Thyroid gland (tissue), 4 donors: ENCODE measurements around the gene SLC9A5. TPM values are rescaled to one million over a fixed set of nuclear protein-coding genes. Genes with fewer than 3 reads are reported as not detected.

Experiments used
- DNase-seq, 2 donors: peaks; one replicate each; pipeline ENCODE4 v3.0.0-alpha.2; 2019
- H3K27ac ChIP-seq, 3 donors: fragments of 200-600 bp; sonication (generic); 1 replicate in 2 of 3; 2 replicates in 1 of 3; pipeline ENCODE4 v1.5.1; 2016 to 2019; ENCODE audit warnings: mild to moderate bottlenecking in 1 of 3, moderate library complexity in 1 of 3
- H3K27me3 ChIP-seq: fragments of 200-600 bp; sonication (generic); one replicate; pipeline ENCODE4 v1.5.1; 2019
- H3K36me3 ChIP-seq, 2 donors: fragments of 200-600 bp; sonication (generic); one replicate each; pipeline ENCODE4 v1.5.1; 2016 to 2019
- H3K4me1 ChIP-seq, 2 donors: fragments of 200-600 bp; sonication (generic); one replicate each; pipeline ENCODE4 v1.5.1; 2017 to 2019
- H3K4me3 ChIP-seq, 3 donors: fragments of 200-600 bp; sonication (generic); replicated peaks in 1 of 3; 1 replicate in 2 of 3; 2 replicates in 1 of 3; pipeline ENCODE4 v1.5.1; 2016; ENCODE audit warnings: mild to moderate bottlenecking in 1 of 3
- H3K9me3 ChIP-seq: fragments of 200-600 bp; sonication (generic); one replicate; pipeline ENCODE4 v1.5.1; 2017
- CTCF ChIP-seq, 6 experiments: fragments of 200-600 bp in 3 of 6; fragments of 450-650 bp in 3 of 6; sonication (generic) in 3 of 6; IDR thresholded peaks; one replicate each; pipeline ENCODE4 v1.5.1; 2016 to 2019; ENCODE audit warnings: antibody characterized with exemption in 6 of 6, mild to moderate bottlenecking in 2 of 6, inconsistent platforms in 1 of 6, moderate library complexity in 1 of 6
- POLR2A ChIP-seq, 2 donors: fragments of 450-650 bp; IDR thresholded peaks; one replicate each; pipeline ENCODE4 v1.6.1; 2017; ENCODE audit warnings: antibody characterized with exemption in 2 of 2, mild to moderate bottlenecking in 2 of 2, moderate library complexity in 1 of 2
- WGBS, 2 donors: methylation state at CpG; one replicate each; pipeline ENCODE4 v1.1.5; 2017; 5-methylcytosine and 5-hydroxymethylcytosine counted together
- intact Hi-C: fragments of 100-400 bp; cut with DNase I; formaldehyde crosslinking; loops from one replicate; pipeline ENCODE4 v1.15.1; 2023
- total RNA-seq, 4 donors: library from RNA; depleted of rRNA; stranded (reverse); fragments of >200 nt; gene quantifications; one replicate each; pipeline ENCODE4 v1.2.3, GENCODE V29; 2016

The SLC9A5 gene
- total RNA-seq, 4 donors from 2014 or later: 0.56 to 3.0 (median 1.1) TPM

DNA sequence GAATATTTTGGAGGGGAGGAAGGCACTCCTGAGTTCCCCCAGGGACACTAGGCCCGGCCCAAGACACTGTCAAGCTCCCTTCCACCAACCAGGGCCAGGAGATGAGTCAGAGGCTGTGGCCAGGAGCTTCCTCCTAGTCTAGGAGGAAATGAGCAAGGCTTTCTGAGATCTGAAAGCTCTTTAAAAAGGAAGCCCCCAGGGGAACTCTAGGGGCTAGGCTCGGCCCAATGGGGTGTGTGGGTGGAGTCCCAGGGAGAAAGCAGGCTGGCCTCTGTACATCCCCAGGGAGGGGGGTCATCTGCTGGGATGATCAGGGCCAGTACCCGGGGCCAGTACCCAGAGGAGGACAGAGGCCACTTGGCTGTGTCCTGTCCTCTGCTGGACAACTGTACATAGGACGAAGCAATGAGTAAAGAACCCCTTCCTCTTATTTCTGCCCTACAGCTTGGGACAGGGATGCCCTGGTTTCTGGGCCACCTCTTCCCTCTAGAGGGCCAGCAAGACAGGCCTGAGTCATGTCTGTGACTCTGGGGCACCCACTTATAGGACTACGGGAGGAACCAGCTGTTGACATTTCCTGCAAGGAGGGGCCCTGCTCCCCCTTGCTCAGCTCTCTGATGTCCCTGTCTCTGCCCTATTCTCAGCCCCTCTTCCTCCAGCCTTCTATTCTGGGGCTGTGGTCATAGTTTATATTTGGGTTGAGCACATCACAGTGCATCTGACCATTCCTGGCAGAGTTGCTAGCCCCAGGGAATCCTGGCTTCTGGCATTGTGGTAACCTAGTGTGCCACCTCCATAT is 4.2 kb upstream of the SLC9A5 start:
- peaks cover 57 to 80% of the 10 kb centered on the region in 2 donors for H3K4me1 ChIP-seq
- H3K27ac ChIP-seq: peak overlapping the region; percentile 77 to 91 (median 80)
- peak; percentile 26 to 28 for DNase-seq
- no peaks in the 10 kb centered on the region for H3K36me3 ChIP-seq
- no peak overlapping the region for H3K4me3 ChIP-seq
- TF ChIP-seq POLR2A (IDR thresholded peaks at IDR 0.05): no peak
- TF ChIP-seq CTCF (IDR thresholded peaks at IDR 0.05): no peak
- WGBS, 2 donors: 41 to 47% methylated on average over 3 to 4 of the region's 5 CpGs
- intact Hi-C loops: no loop called here
- no peaks in the 10 kb centered on the region for H3K27me3 ChIP-seq
- H3K9me3 ChIP-seq: no peaks in the 10 kb centered on the region

DNA sequence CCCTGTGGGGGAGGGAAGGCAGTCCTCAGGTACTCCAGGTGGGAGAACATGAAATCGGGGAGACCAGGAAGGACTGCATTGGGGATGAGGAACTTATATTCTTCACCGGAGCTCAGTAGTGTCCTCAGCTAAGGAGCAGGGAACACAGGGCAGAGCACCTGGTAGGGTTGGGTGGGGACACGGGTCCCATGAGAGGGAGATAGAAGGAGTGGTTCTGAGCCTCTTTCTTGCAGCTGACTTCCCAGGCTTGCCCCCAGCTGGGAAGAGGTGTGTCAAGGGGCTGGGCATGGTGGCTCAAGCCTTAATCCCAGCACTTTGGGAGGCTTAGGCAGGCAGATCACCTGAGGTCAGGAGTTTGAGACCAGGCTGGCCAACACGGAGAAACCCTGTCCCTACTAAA is 3.6 kb upstream of the SLC9A5 start:
- no peak for TF ChIP-seq POLR2A (IDR thresholded peaks at IDR 0.05)
- TF ChIP-seq CTCF (IDR thresholded peaks at IDR 0.05): no peak
- Histone ChIP-seq H3K4me3 (no peak overlapping the region), H3K36me3 (no peaks in the 10 kb centered on the region)

DNA sequence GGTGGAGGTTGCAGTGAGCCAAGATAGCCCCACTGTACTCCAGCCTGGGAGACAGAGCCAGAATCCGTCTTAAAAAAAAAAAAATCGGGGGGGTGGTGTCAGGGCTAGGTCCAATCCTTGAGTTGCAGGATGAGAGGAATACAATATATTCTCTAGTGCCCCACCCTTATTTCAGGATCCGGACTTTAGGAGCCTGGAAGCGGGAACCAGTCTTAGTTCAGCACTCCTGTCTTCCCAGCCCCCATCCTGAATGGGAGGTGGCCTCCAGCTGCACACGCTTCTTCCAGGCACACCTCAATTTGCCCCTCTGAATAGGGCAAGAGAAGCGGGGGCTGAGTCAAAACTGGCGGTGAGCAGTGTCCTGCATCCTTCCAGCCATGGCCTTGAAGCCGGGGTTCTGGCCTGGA is 3.1 kb upstream of the SLC9A5 start:
- no peaks in the 10 kb centered on the region for H3K36me3 ChIP-seq
- intact Hi-C loops: no loop called here
- H3K27ac ChIP-seq: peak overlapping the region; percentile 80 to 94 (median 91)
- no peaks in the 10 kb centered on the region for H3K9me3 ChIP-seq
- H3K4me3 ChIP-seq: peak overlapping the region; percentile 29 to 81 (median 33)
- WGBS, 2 donors: 13 to 15% methylated on average over 6 of the region's 8 CpGs
- no peak for DNase-seq
- H3K27me3 ChIP-seq: no peaks in the 10 kb centered on the region
- peaks cover 47 to 70% of the 10 kb centered on the region in 2 donors for H3K4me1 ChIP-seq
- no peak for TF ChIP-seq POLR2A (IDR thresholded peaks at IDR 0.05)
- TF ChIP-seq CTCF (IDR thresholded peaks at IDR 0.05): no peak

More for the DNA sequence above, 3.6 kb upstream of the SLC9A5 start:
- Histone ChIP-seq H3K27ac (peak overlapping the region in 2 of 3 donors; percentile 80 to 91), H3K9me3 (no peaks in the 10 kb centered on the region), H3K4me1 (peaks cover 52 to 74% of the 10 kb centered on the region in 2 donors), H3K27me3 (no peaks in the 10 kb centered on the region)
- intact Hi-C loops: no loop called here
- DNase-seq: no peak
- WGBS, 2 donors: 71 to 74% methylated on average over 4 of the region's 4 CpGs

DNA sequence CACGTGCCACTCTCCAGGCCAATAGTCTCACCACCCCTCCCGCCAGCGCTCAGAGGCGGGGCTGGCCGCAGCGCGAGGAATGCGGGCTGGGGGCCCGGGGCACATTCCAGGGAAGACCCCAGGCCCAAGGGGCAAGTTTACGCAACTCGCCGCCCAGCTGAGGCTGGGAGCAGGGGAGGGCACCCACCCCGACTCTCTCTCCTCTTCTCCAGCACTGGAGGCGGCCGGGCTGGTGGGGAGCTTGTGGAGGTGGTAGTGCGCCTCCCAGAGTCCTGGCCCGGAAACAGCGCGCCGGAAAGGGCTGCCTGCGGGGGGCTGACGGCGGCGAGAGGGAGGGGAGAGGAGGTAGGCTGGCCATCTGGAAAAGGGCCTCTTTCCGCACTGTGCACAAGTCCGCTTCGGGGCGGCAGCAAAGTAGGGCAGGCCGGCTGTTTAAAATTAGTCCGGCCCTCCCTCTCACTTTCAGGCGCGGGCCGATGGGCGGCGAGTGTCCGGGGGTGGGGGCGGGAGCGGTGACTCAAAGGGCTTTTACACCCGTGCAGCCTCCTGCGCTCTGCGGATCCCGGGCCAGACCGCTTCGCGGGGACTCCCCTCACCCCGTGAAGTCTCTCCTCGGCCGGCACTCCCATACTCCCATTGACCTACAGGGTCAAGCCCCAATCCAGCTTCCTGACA is 2.6 kb upstream of the SLC9A5 start:
- Histone ChIP-seq H3K9me3 (no peaks in the 10 kb centered on the region), H3K4me1 (peaks cover 42 to 64% of the 10 kb centered on the region in 2 donors), H3K27me3 (no peaks in the 10 kb centered on the region), H3K27ac (peak overlapping the region; percentile 80 to 94 (median 91)), H3K36me3 (no peaks in the 10 kb centered on the region), H3K4me3 (peak overlapping the region; percentile 29 to 81 (median 33))
- TF ChIP-seq POLR2A (IDR thresholded peaks at IDR 0.05): peak in 1 of 2 donors; percentile 32
- TF ChIP-seq CTCF (IDR thresholded peaks at IDR 0.05): peak in 3 of 6 experiments; percentile 18 to 45 (median 27)
- 0 to 1% methylated on average over 10 to 18 of the region's 48 CpGs for WGBS, 2 donors
- peak; percentile 81 to 86 for DNase-seq
- intact Hi-C loops: no loop called here
